ENCODE data around the gene KIAA0753.

- no peak for TF ChIP-seq CTCF (IDR thresholded peaks at IDR 0.05)
- no peak for TF ChIP-seq POLR2A (IDR thresholded peaks at IDR 0.05)
- TF ChIP-seq POLR2AphosphoS5 (IDR thresholded peaks at IDR 0.05): no peak
Measured at GRCh38 chr17:6545291-6545690, 95.2 kb downstream of the KIAA0753 start.

All from sigmoid colon (tissue), 4 donors.